PC-3 (cell line): Measurements from ENCODE around the gene ZNF25. TPM values are rescaled to one million over a fixed set of nuclear protein-coding genes. Genes with fewer than 3 reads are reported as not detected.

Source experiments
- ATAC-seq: fragments of 200-7000 bp; cut with Tn5 transposase; 2 replicates; pipeline ENCODE4 v1.9.1; 2020; ENCODE audit warnings: mild to moderate bottlenecking, moderate library complexity
- BruUV-seq: library from RNA; stranded (reverse); fragments of 400-500 nt; replicated peaks from 2 replicates; lab custom pipeline; 2021; lab: Mats Ljungman, UMichigan
- CTCF ChIA-PET: fragments of 300-600 bp; sonication (Branson Sonifier 250); formaldehyde crosslinking; loops from one replicate; lab custom pipeline; 2022; ENCODE audit warnings: antibody characterized with exemption; lab: Charles Lee
- POLR2A ChIA-PET: fragments of 300-600 bp; sonication (Branson Sonifier 250); formaldehyde crosslinking; loops from one replicate; lab custom pipeline; 2022; ENCODE audit warnings: antibody characterized with exemption; ENCODE audit not compliant: unreplicated experiment; lab: Charles Lee
- DNase-seq: peaks from one replicate; pipeline ENCODE4 v3.0.0-alpha.2; 2015
- H2AFZ ChIP-seq: fragments of 300-600 bp; sonication (generic); 2 replicates; pipeline ENCODE4 v1.6.0; 2016; ENCODE audit warnings: antibody characterized with exemption, low read length
- H3F3A ChIP-seq: fragments of 300-600 bp; sonication (generic); one replicate; pipeline ENCODE4 v1.6.0; 2017; ENCODE audit warnings: antibody characterized with exemption, low read length, control low read depth, mild to moderate bottlenecking; ENCODE audit not compliant: unreplicated experiment
- H3K27ac ChIP-seq: fragments of 300-600 bp; sonication (generic); 2 replicates; pipeline ENCODE4 v1.5.1; 2016; ENCODE audit warnings: mild to moderate bottlenecking, low read length
- H3K27me3 ChIP-seq: fragments of 300-600 bp; sonication (generic); 2 replicates; pipeline ENCODE4 v1.6.1; 2016; ENCODE audit warnings: low read length, mixed read lengths
- H3K36me3 ChIP-seq: fragments of 300-600 bp; sonication (generic); 2 replicates; pipeline ENCODE4 v1.6.1; 2016; ENCODE audit warnings: low read depth, mixed run types, low read length, mixed read lengths
- H3K4me1 ChIP-seq: fragments of 300-600 bp; sonication (generic); 2 replicates; pipeline ENCODE4 v1.5.1; 2016; ENCODE audit warnings: low read length; ENCODE audit not compliant: insufficient read depth
- H3K4me2 ChIP-seq: fragments of 300-600 bp; sonication (generic); 2 replicates; pipeline ENCODE4 v1.6.0; 2016; ENCODE audit warnings: low read length
- H3K4me3 ChIP-seq: fragments of 300-600 bp; sonication (generic); 2 replicates; pipeline ENCODE4 v1.5.1; 2016; ENCODE audit warnings: mild to moderate bottlenecking, low read length, mixed read lengths
- H3K79me2 ChIP-seq: fragments of 300-600 bp; sonication (generic); 2 replicates; pipeline ENCODE4 v1.6.1; 2017; ENCODE audit warnings: low read length, mixed read lengths
- H3K9ac ChIP-seq: fragments of 300-600 bp; sonication (generic); 2 replicates; pipeline ENCODE4 v1.6.0; 2016; ENCODE audit warnings: mild to moderate bottlenecking, low read length
- H3K9me2 ChIP-seq: fragments of 300-600 bp; sonication (generic); replicated peaks from 2 replicates; pipeline ENCODE4 v1.6.1; 2016; ENCODE audit warnings: mixed run types, low read length, mixed read lengths
- H3K9me3 ChIP-seq: fragments of 300-600 bp; sonication (generic); 2 replicates; pipeline ENCODE4 v1.6.1; 2016; ENCODE audit warnings: low read length, mixed read lengths
- H4K20me1 ChIP-seq: fragments of 300-600 bp; sonication (generic); 2 replicates; pipeline ENCODE4 v1.6.1; 2016; ENCODE audit warnings: low read length, mixed read lengths
- CTCF ChIP-seq: fragments of 300-600 bp; sonication (generic); conservative IDR thresholded peaks from 2 replicates; pipeline ENCODE4 v1.5.1; 2017; ENCODE audit warnings: antibody characterized with exemption, low read depth, mild to moderate bottlenecking, low read length
- EZH2 ChIP-seq: fragments of 300-600 bp; sonication (generic); IDR thresholded peaks from one replicate; pipeline ENCODE4 v1.6.1; 2017; ENCODE audit warnings: antibody characterized with exemption, mild to moderate bottlenecking, low read length; ENCODE audit not compliant: unreplicated experiment
- EZH2phosphoT487 ChIP-seq: fragments of 300-600 bp; sonication (generic); IDR thresholded peaks from 2 replicates; pipeline ENCODE4 v1.6.1; 2018; ENCODE audit warnings: mild to moderate bottlenecking, antibody characterized with exemption, low read length, borderline replicate concordance
- intact Hi-C: fragments of 100-400 bp; cut with micrococcal nuclease; formaldehyde crosslinking; loops from 2 replicates; pipeline ENCODE4 v1.9.0; 2023
- total RNA-seq: library from RNA; depleted of rRNA; stranded (reverse); fragments of >200 nt; gene quantifications from 2 replicates; pipeline ENCODE4 v1.2.3, GENCODE V29; 2014; rRNA removed

ZNF25 gene
- total RNA-seq, 1 experiment from 2014 or later = 3.9 TPM

DNA sequence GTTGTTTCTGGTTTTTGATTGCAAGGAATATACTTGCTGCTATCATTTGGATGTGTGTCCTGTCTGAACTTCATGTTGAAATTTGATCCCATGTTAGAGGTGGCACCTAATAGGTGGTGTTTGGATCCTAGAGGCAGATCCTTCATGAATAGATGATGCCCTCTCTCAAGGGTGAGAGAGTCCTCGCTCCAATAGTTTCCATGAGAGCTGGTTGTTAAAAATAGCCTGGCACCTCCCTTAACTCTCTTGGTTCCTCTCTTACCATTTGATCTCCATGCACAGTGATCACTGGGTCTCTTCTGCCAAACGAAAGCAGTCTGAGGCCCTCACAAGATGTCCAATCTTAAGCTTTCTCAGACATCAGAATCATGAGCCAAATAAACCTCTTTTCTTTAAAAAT lies 70.1 kb downstream of the ZNF25 start:
- H3K4me2 ChIP-seq = no peak overlapping the region
- no peaks in the 10 kb centered on the region for H4K20me1 ChIP-seq
- CTCF ChIA-PET = no interaction called here
- DNase-seq (no peak), ATAC-seq (no peak)
- intact Hi-C loops = no loop called here
- H3K36me3 ChIP-seq = no peaks in the 10 kb centered on the region
- no peaks in the 10 kb centered on the region for H3K27me3 ChIP-seq
- no peak overlapping the region for H3K4me3 ChIP-seq
- H3K9me2 ChIP-seq = no peaks in the 10 kb centered on the region
- no peaks in the 10 kb centered on the region for H3F3A ChIP-seq
- no peak overlapping the region for H2AFZ ChIP-seq
- H3K27ac ChIP-seq = no peak overlapping the region
- 0 out of 2 replicates have a peak, but pooled peaks cover 3% of the 10 kb centered on the region for H3K4me1 ChIP-seq
- no peak overlapping the region for H3K9ac ChIP-seq
- POLR2A ChIA-PET = no interaction called here
- peaks cover 26% of the 10 kb centered on the region for H3K9me3 ChIP-seq
- no TSS peak for BruUV-seq
- TF ChIP-seq EZH2 = no peak
- TF ChIP-seq CTCF = no peak
- no peak for TF ChIP-seq EZH2phosphoT487
- H3K79me2 ChIP-seq = no peaks in the 10 kb centered on the region

Other genes starting within 250 kb of the ZNF25 start
- 112 and 115 TPM in 2 replicates for gene ZNF248, start 119.0 kb downstream of the ZNF25 start, total RNA-seq
- 18.0 and 21.1 TPM in 2 replicates for gene ZNF33A, start 34.0 kb upstream of the ZNF25 start, total RNA-seq
- 19.7 and 25.7 TPM in 2 replicates for gene ZNF37A, start 117.7 kb upstream of the ZNF25 start, total RNA-seq